Testis (tissue), 2 donors: ENCODE results near the gene ZNF438.
"Not testable (repeated sequence)": the region's sequence is repeated elsewhere in the genome, so short reads cannot be mapped to it uniquely, and the experiment has no call there.

Experiments used
- POLR2A ChIP-seq: fragments of 450-650 bp; IDR thresholded peaks from one replicate; pipeline ENCODE4 v1.6.1; 2017; ENCODE audit warnings: antibody characterized with exemption, mild to moderate bottlenecking, moderate library complexity
- TF ChIP-seq, protein P1 (sequence below), 3 experiments: fragments of 450-650 bp in 2 of 3; fragments of 200-600 bp in 1 of 3; sonication (generic) in 1 of 3; IDR thresholded peaks; one replicate each; pipeline ENCODE4 v1.5.1; 2016 to 2019; ENCODE audit warnings: antibody characterized with exemption in 3 of 3, mild to moderate bottlenecking in 2 of 3, moderate library complexity in 1 of 3

DNA sequence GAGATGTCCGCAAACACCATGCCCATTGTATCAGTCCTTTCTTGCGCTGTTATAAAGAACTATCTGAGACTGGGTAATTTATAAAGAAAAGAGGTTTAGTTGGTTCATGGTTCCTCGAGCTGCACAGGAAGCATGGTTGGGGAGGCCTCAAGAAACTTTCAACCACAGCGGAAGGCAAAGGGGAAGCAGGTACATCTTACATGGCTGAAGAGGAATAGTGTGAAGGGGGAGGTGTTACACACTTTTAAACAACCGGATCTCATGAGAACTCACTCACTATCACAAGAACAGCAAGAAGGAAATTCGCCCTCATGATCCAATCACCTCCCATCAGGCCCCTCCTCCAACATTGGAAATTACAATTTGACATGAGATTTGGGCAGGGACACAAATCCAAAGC, 48.5 kb downstream of the ZNF438 start:
- TF ChIP-seq, protein P1, sequence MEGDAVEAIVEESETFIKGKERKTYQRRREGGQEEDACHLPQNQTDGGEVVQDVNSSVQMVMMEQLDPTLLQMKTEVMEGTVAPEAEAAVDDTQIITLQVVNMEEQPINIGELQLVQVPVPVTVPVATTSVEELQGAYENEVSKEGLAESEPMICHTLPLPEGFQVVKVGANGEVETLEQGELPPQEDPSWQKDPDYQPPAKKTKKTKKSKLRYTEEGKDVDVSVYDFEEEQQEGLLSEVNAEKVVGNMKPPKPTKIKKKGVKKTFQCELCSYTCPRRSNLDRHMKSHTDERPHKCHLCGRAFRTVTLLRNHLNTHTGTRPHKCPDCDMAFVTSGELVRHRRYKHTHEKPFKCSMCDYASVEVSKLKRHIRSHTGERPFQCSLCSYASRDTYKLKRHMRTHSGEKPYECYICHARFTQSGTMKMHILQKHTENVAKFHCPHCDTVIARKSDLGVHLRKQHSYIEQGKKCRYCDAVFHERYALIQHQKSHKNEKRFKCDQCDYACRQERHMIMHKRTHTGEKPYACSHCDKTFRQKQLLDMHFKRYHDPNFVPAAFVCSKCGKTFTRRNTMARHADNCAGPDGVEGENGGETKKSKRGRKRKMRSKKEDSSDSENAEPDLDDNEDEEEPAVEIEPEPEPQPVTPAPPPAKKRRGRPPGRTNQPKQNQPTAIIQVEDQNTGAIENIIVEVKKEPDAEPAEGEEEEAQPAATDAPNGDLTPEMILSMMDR (IDR thresholded peaks at IDR 0.05) = not testable (repeated sequence)
- TF ChIP-seq POLR2A = not testable (repeated sequence)
